HG03108 (cell line): Measurements from ENCODE around the gene TIGAR.

Experiments
- ATAC-seq: cut with Tn5 transposase; IDR thresholded peaks from one replicate; pipeline ENCODE4 v1.9.1; 2021; ENCODE audit warnings: moderate library complexity; ENCODE audit not compliant: unreplicated experiment

TIGAR gene

GRCh38 chr12:4375449-4375848, 54.4 kb downstream of the TIGAR start:
- ATAC-seq = no peak

GRCh38 chr12:4378772-4379171, 57.8 kb downstream of the TIGAR start:
- ATAC-seq = no peak

- no peak for ATAC-seq
Measured at GRCh38 chr12:4379405-4379804, 58.4 kb downstream of the TIGAR start, which contains the start of gene FGF23. FGF23 (minus strand) TSS chr12:4379712; CDS start chr12:4379582, 130 bp downstream.

- no peak for ATAC-seq
Measured at GRCh38 chr12:4380332-4380731, 59.3 kb downstream of the TIGAR start.

- ATAC-seq = no peak
Measured at GRCh38 chr12:4383304-4383865, 62.4 kb downstream of the TIGAR start.

GRCh38 chr12:4386801-4387200, 65.8 kb downstream of the TIGAR start:
- ATAC-seq = no peak

- no peak for ATAC-seq
Measured at GRCh38 chr12:4387607-4388006, 66.6 kb downstream of the TIGAR start.

GRCh38 chr12:4388032-4388431, 67.0 kb downstream of the TIGAR start:
- ATAC-seq = no peak

GRCh38 chr12:4388662-4389061, 67.6 kb downstream of the TIGAR start:
- ATAC-seq = no peak

GRCh38 chr12:4392223-4392742, 71.3 kb downstream of the TIGAR start:
- no peak for ATAC-seq

- no peak for ATAC-seq
Measured at GRCh38 chr12:4393211-4393610, 72.2 kb downstream of the TIGAR start.

GRCh38 chr12:4395818-4396217, 74.8 kb downstream of the TIGAR start:
- ATAC-seq = no peak

- ATAC-seq = no peak
Measured at GRCh38 chr12:4401117-4401516, 80.1 kb downstream of the TIGAR start.

GRCh38 chr12:4402996-4403395, 82.0 kb downstream of the TIGAR start:
- ATAC-seq = no peak
